IPS DF 4.7 (cell line): ENCODE measurements around the gene SYNGAP1.

Experiments
- DNase-seq: peaks from one replicate; pipeline ENCODE4 v3.0.0-alpha.2; 2013; ENCODE audit warnings: low spot score; ENCODE audit errors: extremely low read depth

SYNGAP1 gene

GRCh38 chr6:33434961-33435360, 15.1 kb downstream of the SYNGAP1 start:
- no peak for DNase-seq

GRCh38 chr6:33437666-33438065, 17.8 kb downstream of the SYNGAP1 start:
- DNase-seq = no peak

- DNase-seq = no peak
These were observed 19.2 kb downstream of the SYNGAP1 start for GRCh38 chr6:33438978-33439594.

GRCh38 chr6:33439956-33440648, 20.2 kb downstream of the SYNGAP1 start:
- DNase-seq = no peak

- DNase-seq = no peak
These were observed 20.9 kb downstream of the SYNGAP1 start for GRCh38 chr6:33440649-33441309.

GRCh38 chr6:33441457-33441856, 21.6 kb downstream of the SYNGAP1 start:
- DNase-seq = no peak

GRCh38 chr6:33442283-33442682, 22.4 kb downstream of the SYNGAP1 start:
- no peak for DNase-seq

- DNase-seq = no peak
These were observed 23.2 kb downstream of the SYNGAP1 start for GRCh38 chr6:33443025-33443424.

GRCh38 chr6:33443619-33444504, 24.0 kb downstream of the SYNGAP1 start:
- no peak for DNase-seq

- no peak for DNase-seq
These were observed 25.3 kb downstream of the SYNGAP1 start for GRCh38 chr6:33445119-33445603.

- DNase-seq = no peak
These were observed 26.5 kb downstream of the SYNGAP1 start for GRCh38 chr6:33446356-33446755.

GRCh38 chr6:33450434-33450833, 30.6 kb downstream of the SYNGAP1 start:
- no peak for DNase-seq

GRCh38 chr6:33451606-33452005, 31.7 kb downstream of the SYNGAP1 start:
- no peak for DNase-seq

GRCh38 chr6:33452496-33452895, 32.6 kb downstream of the SYNGAP1 start:
- DNase-seq = no peak

GRCh38 chr6:33453393-33454008, 33.6 kb downstream of the SYNGAP1 start:
- DNase-seq = no peak

- peak; percentile 76 for DNase-seq
These were observed 34.4 kb downstream of the SYNGAP1 start, which contains the start of gene ZBTB9 for GRCh38 chr6:33454009-33454946. Gene ZBTB9 (plus strand): TSS chr6:33454576. CDS start chr6:33455101, 525 bp downstream.

- DNase-seq = no peak
These were observed 35.2 kb downstream of the SYNGAP1 start for GRCh38 chr6:33455051-33455450.

GRCh38 chr6:33456156-33456555, 36.3 kb downstream of the SYNGAP1 start:
- DNase-seq = no peak

- no peak for DNase-seq
These were observed 38.8 kb downstream of the SYNGAP1 start for GRCh38 chr6:33458676-33459075.

GRCh38 chr6:33459226-33459625, 39.4 kb downstream of the SYNGAP1 start:
- no peak for DNase-seq
